Stimulated activated CD4-positive, alpha-beta T cell treated with anti-CD3 and anti-CD28 coated beads, Interleukin-15, amount 100 ng/mL, for 48 hours (primary cell): ENCODE data around the gene FAM25A.
"Not testable (repeated sequence)": the region's sequence is repeated elsewhere in the genome, so short reads cannot be mapped to it uniquely, and the experiment has no call there.

ENCODE experiments used
- DNase-seq, 2 donors: peaks; one replicate each; pipeline ENCODE4 v3.0.0-alpha.2; 2020; ENCODE audit warnings: low read depth in 2 of 2

Gene FAM25A

GRCh38 chr10:87009134-87009696 is 10.9 kb upstream of the FAM25A start:
- DNase-seq = not testable (repeated sequence)

- not testable (repeated sequence) for DNase-seq
These were observed 6.6 kb upstream of the FAM25A start for GRCh38 chr10:87013528-87013927.

- not testable (repeated sequence) for DNase-seq
These were observed 4.9 kb upstream of the FAM25A start for GRCh38 chr10:87014986-87015716.

- DNase-seq = not testable (repeated sequence)
These were observed 2.0 kb upstream of the FAM25A start for GRCh38 chr10:87018127-87018526.

GRCh38 chr10:87019066-87019465 is 1.0 kb upstream of the FAM25A start:
- not testable (repeated sequence) for DNase-seq

- not testable (repeated sequence) for DNase-seq
These were observed 590 bp upstream of the FAM25A start for GRCh38 chr10:87019504-87019903.

GRCh38 chr10:87025285-87025958 is 5.3 kb downstream of the FAM25A start:
- DNase-seq = peak; percentile 10 to 27

GRCh38 chr10:87026747-87027508 is 6.8 kb downstream of the FAM25A start:
- not testable (repeated sequence) for DNase-seq

- not testable (repeated sequence) for DNase-seq
These were observed 10.3 kb downstream of the FAM25A start for GRCh38 chr10:87030419-87030818.

GRCh38 chr10:87030912-87031635 is 11.0 kb downstream of the FAM25A start:
- DNase-seq = no peak

- no peak for DNase-seq
These were observed 16.5 kb downstream of the FAM25A start for GRCh38 chr10:87036623-87037022.

- no peak for DNase-seq
These were observed 18.2 kb downstream of the FAM25A start for GRCh38 chr10:87038286-87038717.

- DNase-seq = no peak
These were observed 18.7 kb downstream of the FAM25A start for GRCh38 chr10:87038786-87039185.

GRCh38 chr10:87043579-87043978 is 23.5 kb downstream of the FAM25A start:
- DNase-seq = not testable (repeated sequence)

GRCh38 chr10:87045434-87045938 is 25.4 kb downstream of the FAM25A start:
- DNase-seq = no peak

- no peak for DNase-seq
These were observed 33.0 kb downstream of the FAM25A start for GRCh38 chr10:87053111-87053510.

- no peak for DNase-seq
These were observed 33.6 kb downstream of the FAM25A start for GRCh38 chr10:87053577-87054181.

- no peak for DNase-seq
These were observed 34.5 kb downstream of the FAM25A start for GRCh38 chr10:87054373-87055295.

GRCh38 chr10:87058171-87058570 is 38.1 kb downstream of the FAM25A start:
- DNase-seq = no peak

GRCh38 chr10:87059401-87059800 is 39.3 kb downstream of the FAM25A start:
- DNase-seq = no peak
